Pancreas (tissue), 10 donors: ENCODE measurements around the gene TRAPPC5. TPM values are rescaled to one million over a fixed set of nuclear protein-coding genes. Genes with fewer than 3 reads are reported as not detected.
A peak's percentile ranks its signal among the peaks of the same experiment; 100 is the strongest.

Experiments
- ATAC-seq, 4 donors: fragments of 200-7000 bp; cut with Tn5 transposase; one replicate each; pipeline versions ENCODE4 v1.8.0 to v1.9.1; 2020; ENCODE audit warnings: mild to moderate bottlenecking in 4 of 4, moderate library complexity in 4 of 4
- DNase-seq, 6 donors: peaks; one replicate each; pipeline ENCODE4 v3.0.0-alpha.2; 2020
- FAIRE-seq: peaks from 2 replicates; lab custom pipeline; 2012; peaks lifted over from hg19 to GRCh38; lab: Jason Lieb, UNC
- H3K27ac ChIP-seq, 4 donors: fragments of 200-600 bp; sonication (generic); 1 replicate in 3 of 4; 2 replicates in 1 of 4; pipeline versions ENCODE4 v1.5.0 to v1.8.0; 2020
- H3K27me3 ChIP-seq, 4 donors: fragments of 200-600 bp; one replicate each; pipeline ENCODE4 v1.8.0; 2021
- H3K36me3 ChIP-seq, 3 donors: fragments of 200-600 bp; sonication (generic) in 1 of 3; one replicate each; pipeline versions ENCODE4 v1.5.0 to v1.8.0; 2020 to 2021
- H3K4me1 ChIP-seq, 3 donors: fragments of 200-600 bp; one replicate each; pipeline ENCODE4 v1.8.0; 2021
- H3K4me3 ChIP-seq, 4 donors: fragments of 200-600 bp; sonication (generic) in 2 of 4; one replicate each; pipeline versions ENCODE4 v1.5.0 to v1.8.0; 2020 to 2021
- H3K9me3 ChIP-seq, 4 donors: fragments of 200-600 bp; one replicate each; pipeline ENCODE4 v1.8.0; 2021
- WGBS, 2 donors: extraction: QIAGEN DNeasy Blood & Tissue Kit; methylation state at CpG; one replicate each; pipeline ENCODE4 v1.1.7; 2013; 5-methylcytosine and 5-hydroxymethylcytosine counted together
- intact Hi-C, 3 donors: fragments of 100-400 bp; cut with DNase I; formaldehyde crosslinking; loops; one replicate each; pipeline versions ENCODE4 v1.11.1 to v1.14.2; 2022
- polyA plus RNA-seq, 2 donors: library from polyadenylated mRNA; stranded (reverse); fragments of 200-250 nt; gene quantifications; one replicate each; pipeline ENCODE4 v1.2.3, GENCODE V29; 2013
- total RNA-seq, 6 donors: library from RNA; stranded (reverse); fragmentation: NEBNext Ultra II Directional in 4 of 6; extraction: Animal tissue kit (Norgen Biotek cat#: 25700) in 4 of 6; gene quantifications; one replicate each; pipeline versions ENCODE4 v1.2.1 to v1.2.4, GENCODE V29; 2021 to 2023
- TF ChIP-seq, protein P1 (sequence below), 4 donors: fragments of 200-600 bp; sonication (generic) in 3 of 4; IDR thresholded peaks; one replicate each; pipeline versions ENCODE4 v1.5.0 to v1.8.0; 2021; ENCODE audit warnings: antibody characterized with exemption in 4 of 4
- donor health status: healthy with polysubstance abuse.
- donor health status: DM: no; HTN: no; CAD: no; lungs with moderate emphysema.
- donor health status: DM: no; HTN: no; CAD: no.
- donor health status: control.
- donor health status: control.
- donor health status: Bipolar disorder and iron deficiency.
- donor health status: DM: yes; HTN: yes; CAD: no.
- donor health status: DM: no; HTN: no; CAD: no.
- donor health status: DM: no; HTN: no; CAD: no.
- donor health status: DM: yes; HTN: yes; CAD: no.

TRAPPC5 gene
- total and polyA plus RNA-seq, 8 donors = 26.7 to 89.9 (median 43.9) TPM

DNA sequence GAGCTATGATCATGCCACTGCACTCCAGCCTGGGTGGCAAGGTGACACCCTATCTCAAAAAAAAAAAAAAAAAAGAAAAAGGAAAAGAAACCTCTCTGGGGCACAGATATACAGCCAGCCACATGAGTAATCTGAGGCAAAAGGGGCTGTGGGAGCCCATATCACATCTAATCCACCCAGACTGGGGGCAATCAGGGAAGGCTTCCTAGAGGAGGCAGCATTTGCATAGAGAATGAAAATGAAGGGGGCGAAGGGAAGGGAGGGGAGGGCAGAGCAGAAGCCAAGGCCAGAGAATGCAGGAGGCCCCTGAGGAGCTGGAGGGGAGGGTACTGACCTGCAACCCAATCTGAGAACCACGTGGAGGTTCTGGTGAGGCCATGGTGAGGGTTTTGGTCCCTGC lies 30.5 kb upstream of the TRAPPC5 start:
- ATAC-seq (no peak), FAIRE-seq (no peak), DNase-seq (no peak)
- Histone ChIP-seq H3K4me1 (peaks cover 0 to 3% (median 0%) of the 10 kb centered on the region in 3 donors), H3K27ac (no peak overlapping the region), H3K27me3 (no peaks in the 10 kb centered on the region), H3K36me3 (no peaks in the 10 kb centered on the region), H3K9me3 (no peaks in the 10 kb centered on the region), H3K4me3 (no peak overlapping the region)
- TF ChIP-seq, protein P1, sequence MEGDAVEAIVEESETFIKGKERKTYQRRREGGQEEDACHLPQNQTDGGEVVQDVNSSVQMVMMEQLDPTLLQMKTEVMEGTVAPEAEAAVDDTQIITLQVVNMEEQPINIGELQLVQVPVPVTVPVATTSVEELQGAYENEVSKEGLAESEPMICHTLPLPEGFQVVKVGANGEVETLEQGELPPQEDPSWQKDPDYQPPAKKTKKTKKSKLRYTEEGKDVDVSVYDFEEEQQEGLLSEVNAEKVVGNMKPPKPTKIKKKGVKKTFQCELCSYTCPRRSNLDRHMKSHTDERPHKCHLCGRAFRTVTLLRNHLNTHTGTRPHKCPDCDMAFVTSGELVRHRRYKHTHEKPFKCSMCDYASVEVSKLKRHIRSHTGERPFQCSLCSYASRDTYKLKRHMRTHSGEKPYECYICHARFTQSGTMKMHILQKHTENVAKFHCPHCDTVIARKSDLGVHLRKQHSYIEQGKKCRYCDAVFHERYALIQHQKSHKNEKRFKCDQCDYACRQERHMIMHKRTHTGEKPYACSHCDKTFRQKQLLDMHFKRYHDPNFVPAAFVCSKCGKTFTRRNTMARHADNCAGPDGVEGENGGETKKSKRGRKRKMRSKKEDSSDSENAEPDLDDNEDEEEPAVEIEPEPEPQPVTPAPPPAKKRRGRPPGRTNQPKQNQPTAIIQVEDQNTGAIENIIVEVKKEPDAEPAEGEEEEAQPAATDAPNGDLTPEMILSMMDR (IDR thresholded peaks at IDR 0.05) = no peak
- intact Hi-C loops = no loop called here
- WGBS, 2 donors = 56 to 57% methylated on average over 2 of the region's 2 CpGs

DNA sequence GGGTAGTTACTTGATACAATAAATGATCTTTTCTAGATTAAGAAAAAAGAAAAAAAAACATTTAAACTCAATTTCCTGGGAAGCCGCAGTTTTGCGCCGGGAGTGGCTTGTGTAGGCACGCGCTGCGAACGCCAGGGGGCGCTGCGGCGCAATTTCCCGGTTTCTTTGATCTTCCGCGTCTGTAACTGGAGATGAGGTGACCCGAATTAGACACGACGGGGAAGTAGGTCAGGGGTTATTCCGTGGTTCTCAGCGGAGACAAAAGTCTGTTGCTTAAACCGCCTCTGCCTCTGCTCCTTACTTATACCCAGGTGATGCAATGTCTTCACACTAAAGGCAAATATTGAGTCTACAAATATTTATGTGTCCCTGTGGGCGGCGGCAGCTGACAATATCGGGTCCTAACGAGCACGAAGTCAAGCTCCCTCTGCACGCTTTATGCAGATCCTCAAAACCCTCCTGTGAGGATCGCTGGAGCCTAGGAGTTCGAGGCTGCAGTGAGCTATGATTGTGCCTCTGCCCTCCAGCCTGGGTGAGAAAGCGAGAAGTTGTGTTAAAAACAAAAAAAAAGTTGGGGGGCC lies 28.5 kb upstream of the TRAPPC5 start:
- 4 to 5% methylated on average over 28 of the region's 28 CpGs for WGBS, 2 donors
- peak; percentile 53 for FAIRE-seq

DNA sequence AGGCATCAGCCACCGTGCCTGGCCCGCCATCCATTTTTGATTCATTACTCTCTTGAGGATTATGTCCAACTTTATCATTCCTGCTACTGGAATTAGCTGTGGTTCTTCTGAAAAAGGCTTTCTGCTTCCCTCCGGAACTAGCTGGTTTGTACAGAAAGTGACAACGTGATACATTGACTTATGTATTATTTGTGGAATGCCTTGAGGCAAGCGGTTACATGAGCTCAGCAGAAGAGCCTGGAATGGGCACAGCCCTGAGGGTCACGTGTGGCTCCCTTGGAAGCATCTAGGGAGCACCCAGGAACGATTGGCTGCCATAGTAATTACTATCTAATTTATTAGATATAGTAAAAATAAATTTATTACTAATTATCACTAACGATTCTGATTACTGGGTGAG lies 26.2 kb upstream of the TRAPPC5 start:
- Histone ChIP-seq H3K4me1 (peaks cover 0 to 3% (median 0%) of the 10 kb centered on the region in 3 donors), H3K27me3 (no peaks in the 10 kb centered on the region), H3K36me3 (no peaks in the 10 kb centered on the region), H3K9me3 (no peaks in the 10 kb centered on the region), H3K27ac (no peak overlapping the region), H3K4me3 (no peak overlapping the region)
- intact Hi-C loops = no loop called here
- FAIRE-seq (no peak), ATAC-seq (no peak), DNase-seq (no peak)
- TF ChIP-seq, protein P1 (IDR thresholded peaks at IDR 0.05) = no peak
- WGBS, 2 donors = 48% methylated on average over 8 of the region's 8 CpGs

More for the DNA sequence above, 28.5 kb upstream of the TRAPPC5 start:
- no peaks in the 10 kb centered on the region for H3K27me3 ChIP-seq
- H3K4me3 ChIP-seq = peak overlapping the region in 1 of 4 donors; percentile 8
- H3K36me3 ChIP-seq = no peaks in the 10 kb centered on the region
- H3K4me1 ChIP-seq = peaks cover 0 to 3% (median 0%) of the 10 kb centered on the region in 3 donors
- no peaks in the 10 kb centered on the region for H3K9me3 ChIP-seq
- peak; percentile 82 to 95 (median 88) for DNase-seq
- peak; percentile 87 to 93 (median 90) for ATAC-seq
- peak overlapping the region; percentile 39 to 78 (median 64) for H3K27ac ChIP-seq
- intact Hi-C loops = no loop called here
- TF ChIP-seq, protein P1 (IDR thresholded peaks at IDR 0.05) = peak; percentile 99

DNA sequence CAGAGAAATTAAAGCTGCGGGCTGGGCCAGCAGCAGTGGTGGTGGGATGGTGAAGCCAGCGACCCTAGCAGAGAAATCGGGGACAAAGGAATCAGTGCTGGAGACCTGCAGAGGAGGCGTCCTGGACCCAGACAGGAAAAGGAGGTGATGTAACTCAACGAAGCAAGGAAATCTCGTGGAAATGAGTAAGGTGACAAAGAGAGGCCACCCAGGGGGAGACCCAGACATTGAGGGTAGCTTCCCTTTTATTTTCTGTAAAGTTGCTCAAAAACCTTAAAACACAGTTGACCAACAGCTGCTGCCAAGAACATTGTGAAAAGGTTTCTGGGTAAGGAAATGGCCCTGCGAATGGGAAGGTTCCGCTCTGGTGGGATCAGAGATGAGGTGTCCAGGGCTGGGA lies 25.1 kb upstream of the TRAPPC5 start:
- Histone ChIP-seq H3K9me3 (no peaks in the 10 kb centered on the region), H3K36me3 (no peaks in the 10 kb centered on the region), H3K27me3 (no peaks in the 10 kb centered on the region), H3K27ac (no peak overlapping the region), H3K4me3 (no peak overlapping the region), H3K4me1 (peaks cover 0 to 3% (median 0%) of the 10 kb centered on the region in 3 donors)
- TF ChIP-seq, protein P1 (IDR thresholded peaks at IDR 0.05) = no peak
- intact Hi-C loops = no loop called here
- FAIRE-seq = no peak
- 57 to 73% methylated on average over 8 of the region's 8 CpGs for WGBS, 2 donors
- DNase-seq = no peak
- ATAC-seq = no peak

DNA sequence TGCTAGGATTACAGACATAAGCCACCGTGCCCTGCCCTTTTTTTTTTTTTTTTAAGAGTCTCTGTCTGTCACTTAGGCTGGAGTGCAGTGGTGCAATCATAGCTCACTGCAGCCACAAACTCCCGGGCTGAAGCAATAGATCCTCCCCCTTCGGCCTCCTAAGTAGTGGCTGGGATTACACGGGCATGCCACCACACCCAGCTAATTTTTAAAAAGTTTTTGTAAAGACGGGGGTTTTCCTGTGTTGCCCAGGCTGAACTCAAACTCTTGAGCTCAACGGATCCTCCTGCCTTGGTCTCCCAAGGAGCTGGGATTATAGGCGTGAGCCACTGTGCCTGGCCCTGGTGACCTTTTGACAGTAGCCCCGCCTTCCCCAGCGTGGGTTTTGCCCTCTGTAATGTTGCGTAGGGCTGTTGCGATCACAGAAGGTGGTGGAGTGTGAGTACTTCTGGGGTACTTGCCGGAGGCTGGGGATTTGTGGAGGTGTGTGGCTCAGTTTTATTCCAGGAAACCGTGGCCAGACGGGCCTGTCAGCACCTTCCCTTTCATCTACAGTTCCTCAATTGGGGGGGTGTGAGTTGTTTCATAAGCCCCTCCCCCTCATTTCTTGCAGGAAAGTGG lies 23.4 kb upstream of the TRAPPC5 start:
- Histone ChIP-seq H3K4me1 (no peaks in the 10 kb centered on the region), H3K4me3 (no peak overlapping the region), H3K36me3 (no peaks in the 10 kb centered on the region), H3K9me3 (no peaks in the 10 kb centered on the region), H3K27me3 (no peaks in the 10 kb centered on the region), H3K27ac (no peak overlapping the region)
- no peak for FAIRE-seq
- DNase-seq = no peak
- peak in 2 of 4 donors; percentile 38 to 39 for ATAC-seq
- intact Hi-C loops = no loop called here
- 57 to 61% methylated on average over 14 of the region's 14 CpGs for WGBS, 2 donors
- TF ChIP-seq, protein P1 (IDR thresholded peaks at IDR 0.05) = no peak
